Measurements from ENCODE around the gene FBLIM1.

FBLIM1 gene

DNA sequence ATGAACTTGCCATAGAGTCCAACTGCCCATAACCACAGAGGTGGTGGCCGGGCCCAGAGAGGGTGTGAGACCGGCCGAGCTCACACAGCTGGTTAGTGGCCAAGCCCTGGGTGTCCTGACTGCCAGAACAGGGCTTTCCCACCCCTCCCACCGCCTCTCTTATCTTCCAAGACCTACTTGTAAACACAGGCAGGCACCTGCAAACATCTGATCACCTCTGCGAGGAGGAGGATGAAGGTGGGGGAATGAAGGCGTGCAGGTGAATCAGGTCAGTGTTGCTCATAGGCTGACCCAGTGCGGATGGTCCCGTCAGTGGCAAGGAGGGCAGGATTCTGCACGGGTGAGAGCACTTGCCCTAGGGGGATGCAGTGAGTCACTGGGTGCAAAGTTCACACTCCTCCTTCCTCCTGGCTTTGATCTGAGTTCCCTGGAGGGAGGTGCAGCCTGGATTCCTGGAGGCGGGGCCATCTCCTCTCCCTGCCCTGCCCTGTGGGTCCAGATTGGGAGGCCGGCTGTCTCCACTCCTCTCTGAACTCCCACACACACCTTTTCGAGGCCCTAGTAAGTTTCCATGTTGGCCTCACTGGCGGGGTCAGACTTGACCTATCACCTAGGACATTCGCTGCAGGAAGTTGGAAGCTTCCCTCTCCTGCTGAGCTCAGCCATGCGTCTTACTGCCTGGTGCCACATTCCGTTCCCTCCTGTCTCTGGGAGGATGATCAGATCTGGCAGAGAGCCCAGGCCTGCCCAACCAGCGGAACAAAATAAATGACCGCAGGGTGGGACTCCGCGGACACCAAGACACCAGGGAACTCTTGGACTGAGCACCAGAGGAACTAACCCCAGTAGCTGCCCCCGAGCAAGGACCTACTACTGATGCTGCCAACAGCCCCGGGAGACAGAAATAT lies 41.6 kb downstream of the FBLIM1 start:
- peaks cover 3% of the 10 kb centered on the region; the same call in 1 of the 2 replicates for H3K4me1 ChIP-seq (ENCODE audit: control insufficient read depth, low read length)
- no peaks in the 10 kb centered on the region for H3F3A ChIP-seq (ENCODE audit: control insufficient read depth, insufficient read depth)
- H3K4me2 ChIP-seq (ENCODE audit: low read length), result no peak overlapping the region
- TF ChIP-seq EZH2phosphoT487 (IDR thresholded peaks at IDR 0.05; ENCODE audit: borderline replicate concordance, low read length), result no peak
- TF ChIP-seq, protein P1, sequence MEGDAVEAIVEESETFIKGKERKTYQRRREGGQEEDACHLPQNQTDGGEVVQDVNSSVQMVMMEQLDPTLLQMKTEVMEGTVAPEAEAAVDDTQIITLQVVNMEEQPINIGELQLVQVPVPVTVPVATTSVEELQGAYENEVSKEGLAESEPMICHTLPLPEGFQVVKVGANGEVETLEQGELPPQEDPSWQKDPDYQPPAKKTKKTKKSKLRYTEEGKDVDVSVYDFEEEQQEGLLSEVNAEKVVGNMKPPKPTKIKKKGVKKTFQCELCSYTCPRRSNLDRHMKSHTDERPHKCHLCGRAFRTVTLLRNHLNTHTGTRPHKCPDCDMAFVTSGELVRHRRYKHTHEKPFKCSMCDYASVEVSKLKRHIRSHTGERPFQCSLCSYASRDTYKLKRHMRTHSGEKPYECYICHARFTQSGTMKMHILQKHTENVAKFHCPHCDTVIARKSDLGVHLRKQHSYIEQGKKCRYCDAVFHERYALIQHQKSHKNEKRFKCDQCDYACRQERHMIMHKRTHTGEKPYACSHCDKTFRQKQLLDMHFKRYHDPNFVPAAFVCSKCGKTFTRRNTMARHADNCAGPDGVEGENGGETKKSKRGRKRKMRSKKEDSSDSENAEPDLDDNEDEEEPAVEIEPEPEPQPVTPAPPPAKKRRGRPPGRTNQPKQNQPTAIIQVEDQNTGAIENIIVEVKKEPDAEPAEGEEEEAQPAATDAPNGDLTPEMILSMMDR (IDR thresholded peaks at IDR 0.05; ENCODE audit: low read depth, low read length, poor library complexity, severe bottlenecking), result no peak
- no peaks in the 10 kb centered on the region for H3K9me3 ChIP-seq (ENCODE audit: control insufficient read depth, insufficient read depth, low read length)
- no peak overlapping the region for H3K27ac ChIP-seq (ENCODE audit: low read depth, low read length)
- H3K9me2 ChIP-seq (replicated peaks; ENCODE audit: control insufficient read depth, low read length), result no peaks in the 10 kb centered on the region
- H3K79me2 ChIP-seq (ENCODE audit: control insufficient read depth, low read length), result no peaks in the 10 kb centered on the region
- H3K4me3 ChIP-seq (ENCODE audit: low read length), result no peak overlapping the region
- no peaks in the 10 kb centered on the region for H4K20me1 ChIP-seq (ENCODE audit: control insufficient read depth, insufficient read depth, low read depth, low read length)
- H3K27me3 ChIP-seq (ENCODE audit: control insufficient read depth, low read length), result no peaks in the 10 kb centered on the region
- no peaks in the 10 kb centered on the region for H3K36me3 ChIP-seq (ENCODE audit: control insufficient read depth, low read length)

DNA sequence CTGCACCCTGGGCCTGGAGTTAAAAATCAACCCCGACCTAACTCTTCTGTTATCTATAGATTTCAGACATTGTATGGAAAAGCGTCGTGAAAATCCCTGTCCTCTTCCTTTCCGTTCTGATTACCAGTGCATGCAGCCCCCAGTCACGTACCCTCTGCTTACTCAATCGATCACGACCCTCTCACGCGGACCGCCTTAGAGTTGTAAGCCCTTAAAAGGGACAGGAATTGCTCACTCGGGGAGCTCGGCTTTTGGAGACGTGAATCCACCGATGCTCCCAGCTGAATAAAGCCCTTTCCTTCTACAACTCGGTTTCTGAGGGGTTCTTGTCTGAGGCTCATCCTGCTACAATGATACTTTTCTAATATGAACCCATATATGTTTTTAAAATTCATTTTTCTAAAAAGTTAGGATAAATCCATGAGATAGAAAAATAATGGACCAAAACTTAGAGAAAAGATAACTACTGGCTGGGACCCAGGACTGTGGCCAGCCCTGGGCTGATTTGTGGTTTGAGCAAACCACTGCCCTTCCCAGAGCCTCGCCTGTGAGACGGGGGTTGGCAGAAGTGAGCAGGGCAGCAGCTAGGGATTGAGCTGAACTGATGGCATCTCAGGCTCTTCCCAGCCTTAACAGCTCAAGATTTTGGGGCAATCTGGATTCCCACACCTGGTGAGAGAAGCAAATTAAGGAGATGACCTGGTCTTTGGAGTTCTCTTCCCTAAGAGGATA lies 43.8 kb downstream of the FBLIM1 start:
- Histone ChIP-seq H4K20me1 (ENCODE audit: control insufficient read depth, insufficient read depth, low read depth, low read length) (no peaks in the 10 kb centered on the region), H3K27me3 (ENCODE audit: control insufficient read depth, low read length) (no peaks in the 10 kb centered on the region), H3K36me3 (ENCODE audit: control insufficient read depth, low read length) (no peaks in the 10 kb centered on the region), H3K4me2 (ENCODE audit: low read length) (no peak overlapping the region), H3K27ac (ENCODE audit: low read depth, low read length) (no peak overlapping the region), H3K9me2 (replicated peaks; ENCODE audit: control insufficient read depth, low read length) (no peaks in the 10 kb centered on the region), H3K79me2 (ENCODE audit: control insufficient read depth, low read length) (no peaks in the 10 kb centered on the region), H3F3A (ENCODE audit: control insufficient read depth, insufficient read depth) (no peaks in the 10 kb centered on the region), H3K4me1 (ENCODE audit: control insufficient read depth, low read length) (peaks cover 3% of the 10 kb centered on the region; the same call in 1 of the 2 replicates), H3K4me3 (ENCODE audit: low read length) (no peak overlapping the region), H3K9me3 (ENCODE audit: control insufficient read depth, insufficient read depth, low read length) (no peaks in the 10 kb centered on the region)
- TF ChIP-seq EZH2phosphoT487 (IDR thresholded peaks at IDR 0.05; ENCODE audit: borderline replicate concordance, low read length), result no peak
- TF ChIP-seq, protein P1 (IDR thresholded peaks at IDR 0.05; ENCODE audit: low read depth, low read length, poor library complexity, severe bottlenecking), result no peak

DNA sequence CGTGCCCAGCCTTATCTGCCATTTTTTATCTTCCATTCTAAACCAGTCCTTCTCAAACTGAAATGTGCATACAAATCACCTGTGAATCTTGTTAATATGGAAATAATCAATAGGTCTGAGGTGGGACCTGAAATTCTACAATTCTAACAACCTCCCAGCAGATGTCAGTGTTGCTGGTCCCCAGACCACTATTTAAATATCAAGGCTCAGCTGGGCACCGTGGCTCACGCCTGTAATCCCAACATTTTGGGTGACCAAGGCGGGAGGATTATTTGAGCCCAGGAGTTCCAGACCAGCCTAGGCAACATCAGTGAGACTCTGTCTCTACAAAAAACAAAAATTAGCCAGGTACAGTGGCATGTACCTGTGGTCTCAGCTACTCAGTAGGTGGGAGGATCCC lies 44.8 kb downstream of the FBLIM1 start:
- H3K9me2 ChIP-seq (replicated peaks; ENCODE audit: control insufficient read depth, low read length), result no peaks in the 10 kb centered on the region
- no peaks in the 10 kb centered on the region for H3K9me3 ChIP-seq (ENCODE audit: control insufficient read depth, insufficient read depth, low read length)
- H4K20me1 ChIP-seq (ENCODE audit: control insufficient read depth, insufficient read depth, low read depth, low read length), result no peaks in the 10 kb centered on the region
- H3K79me2 ChIP-seq (ENCODE audit: control insufficient read depth, low read length), result no peaks in the 10 kb centered on the region
- no peaks in the 10 kb centered on the region for H3F3A ChIP-seq (ENCODE audit: control insufficient read depth, insufficient read depth)
- peaks cover 3% of the 10 kb centered on the region; the same call in 1 of the 2 replicates for H3K4me1 ChIP-seq (ENCODE audit: control insufficient read depth, low read length)
- no peak overlapping the region for H3K27ac ChIP-seq (ENCODE audit: low read depth, low read length)
- TF ChIP-seq EZH2phosphoT487 (IDR thresholded peaks at IDR 0.05; ENCODE audit: borderline replicate concordance, low read length), result no peak
- TF ChIP-seq, protein P1 (IDR thresholded peaks at IDR 0.05; ENCODE audit: low read depth, low read length, poor library complexity, severe bottlenecking), result peak; percentile 63
- H3K36me3 ChIP-seq (ENCODE audit: control insufficient read depth, low read length), result no peaks in the 10 kb centered on the region
- H3K4me3 ChIP-seq (ENCODE audit: low read length), result no peak overlapping the region
- H3K4me2 ChIP-seq (ENCODE audit: low read length), result no peak overlapping the region
- H3K27me3 ChIP-seq (ENCODE audit: control insufficient read depth, low read length), result no peaks in the 10 kb centered on the region
